Panc1 (cell line): Measurements from ENCODE around the gene SMURF1. TPM values are rescaled to one million over a fixed set of nuclear protein-coding genes. Genes with fewer than 3 reads are reported as not detected.

Experiments used
- ATAC-seq: fragments of 200-7000 bp; cut with Tn5 transposase; 2 replicates; pipeline ENCODE4 v1.9.1; 2020; ENCODE audit warnings: mild to moderate bottlenecking, moderate library complexity
- BruUV-seq: library from RNA; stranded (reverse); fragments of 400-500 nt; replicated peaks from 2 replicates; lab custom pipeline; 2021; lab: Mats Ljungman, UMichigan
- CTCF ChIA-PET: fragments of 300-600 bp; sonication (Branson Sonifier 250); formaldehyde crosslinking; loops from one replicate; lab custom pipeline; 2022; ENCODE audit warnings: antibody characterized with exemption; lab: Charles Lee
- POLR2A ChIA-PET: fragments of 300-600 bp; sonication (Branson Sonifier 250); formaldehyde crosslinking; loops from one replicate; lab custom pipeline; 2022; ENCODE audit warnings: antibody characterized with exemption; lab: Charles Lee
- DNase-seq: peaks from one replicate; pipeline ENCODE4 v3.0.0-alpha.2; 2010; ENCODE audit warnings: low read depth, low spot score
- H3K27ac ChIP-seq: 2 replicates; pipeline ENCODE4 v1.5.1; 2011; ENCODE audit warnings: mild to moderate bottlenecking, low read length, inconsistent platforms
- H3K27me3 ChIP-seq: fragments of 200-500 bp; sonication (Bioruptor generic); 2 replicates; pipeline ENCODE4 v1.6.0; 2014; ENCODE audit warnings: low read length, inconsistent platforms; ENCODE audit not compliant: control insufficient read depth, insufficient read depth
- H3K36me3 ChIP-seq: fragments of 200-500 bp; sonication (Bioruptor generic); 2 replicates; pipeline ENCODE4 v1.5.1; 2014; ENCODE audit warnings: inconsistent platforms, mild to moderate bottlenecking, low read length, moderate library complexity; ENCODE audit not compliant: control insufficient read depth, insufficient read depth
- H3K4me1 ChIP-seq: 2 replicates; pipeline ENCODE4 v1.5.1; 2011; ENCODE audit warnings: inconsistent platforms, mild to moderate bottlenecking, low read length, moderate library complexity; ENCODE audit not compliant: control insufficient read depth, insufficient read depth
- H3K4me3 ChIP-seq, 2 experiments: 2 replicates each; pipeline ENCODE4 v1.5.1; 2011 to 2012; ENCODE audit warnings: low read depth in 2 of 2, low read length in 2 of 2, mild to moderate bottlenecking in 2 of 2, inconsistent platforms in 1 of 2, moderate library complexity in 1 of 2
- H3K9me3 ChIP-seq: fragments of 200-500 bp; sonication (Bioruptor generic); 2 replicates; pipeline ENCODE4 v1.5.1; 2014; ENCODE audit warnings: low read depth, mild to moderate bottlenecking, inconsistent platforms, low read length, moderate library complexity; ENCODE audit not compliant: control insufficient read depth, insufficient read depth
- CTCF ChIP-seq: fragments of 450-650 bp; IDR thresholded peaks from 2 replicates; pipeline ENCODE4 v1.5.1; 2017; ENCODE audit warnings: mild to moderate bottlenecking
- POLR2AphosphoS5 ChIP-seq: IDR thresholded peaks from 2 replicates; pipeline ENCODE4 v1.6.1; 2012; ENCODE audit warnings: mild to moderate bottlenecking, low read depth, low read length, moderate library complexity
- REST ChIP-seq, 2 experiments: IDR thresholded peaks; 2 replicates each; pipeline ENCODE4 v1.6.1; 2011 to 2012; ENCODE audit warnings: low read depth in 2 of 2, control low read depth in 1 of 2, low read length in 1 of 2, mild to moderate bottlenecking in 1 of 2, moderate library complexity in 1 of 2; ENCODE audit not compliant: insufficient read depth in 1 of 2
- SIN3A ChIP-seq: IDR thresholded peaks from 2 replicates; pipeline ENCODE4 v1.6.1; 2012; ENCODE audit warnings: low read depth, mild to moderate bottlenecking, low read length, moderate library complexity, borderline replicate concordance; ENCODE audit not compliant: insufficient read depth
- TCF7L2 ChIP-seq: IDR thresholded peaks from 2 replicates; pipeline ENCODE4 v1.6.1; 2011; ENCODE audit warnings: mild to moderate bottlenecking, low read depth, low read length, inconsistent platforms
- in situ Hi-C: cut with HindIII; loops from 2 replicates; pipeline ENCODE4 v1.10.0; 2016; ENCODE audit warnings: low sequenced_read_pairs, low pct_unique_long_range_greater_than_20kb
- intact Hi-C: fragments of 100-400 bp; cut with micrococcal nuclease; formaldehyde crosslinking; loops from one replicate; pipeline ENCODE4 v1.10.0; 2022; ENCODE audit not compliant: unreplicated experiment
- total RNA-seq: library from RNA; stranded (reverse); gene quantifications from one replicate; pipeline ENCODE4 v1.2.1, GENCODE V29; 2021; ENCODE audit not compliant: unreplicated experiment

Gene SMURF1
- total RNA-seq, 1 experiment from 2014 or later: 47.0 TPM

DNA sequence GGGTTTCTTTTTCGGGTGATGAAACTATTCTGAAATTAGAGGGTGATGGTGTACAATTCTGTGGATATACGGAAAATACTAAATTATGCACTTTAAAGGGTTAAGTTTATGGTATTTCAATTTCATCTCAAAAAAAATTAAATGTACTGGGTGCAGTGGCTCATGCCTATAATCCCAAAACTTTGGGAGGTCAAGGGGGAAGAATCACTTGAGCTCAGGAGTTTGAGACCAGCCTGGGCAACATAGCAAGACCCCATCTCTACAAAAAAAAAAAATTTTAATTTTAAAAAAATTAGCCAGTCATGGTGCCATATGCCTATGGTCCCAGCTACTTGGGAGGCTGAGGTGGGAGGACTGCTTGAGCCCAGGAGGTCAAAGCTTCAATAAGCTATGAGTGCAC is 57.0 kb downstream of the SMURF1 start:
- no peak overlapping the region for H3K27ac ChIP-seq
- H3K36me3 ChIP-seq: no peaks in the 10 kb centered on the region; the same call in 1 of the 2 replicates
- no peak for DNase-seq
- TF ChIP-seq SIN3A (no peak), CTCF (no peak), POLR2AphosphoS5 (no peak), TCF7L2 (no peak), REST (IDR thresholded peaks at IDR 0.05; ENCODE audit: insufficient read depth in 1 of 2, low read depth in 2 of 2, low read length in 1 of 2) (no peak)
- no peaks in the 10 kb centered on the region for H3K9me3 ChIP-seq
- POLR2A ChIA-PET: no interaction called here
- H3K27me3 ChIP-seq: no peaks in the 10 kb centered on the region
- CTCF ChIA-PET: no interaction called here
- intact Hi-C loops (no loop called here), in situ Hi-C loops (no loop called here)
- ATAC-seq: no peak
- no peak overlapping the region for H3K4me3 ChIP-seq
- no TSS peak for BruUV-seq
- H3K4me1 ChIP-seq: peaks cover 24% of the 10 kb centered on the region

- BruUV-seq: no TSS peak
- intact Hi-C loops (no loop called here), in situ Hi-C loops (no loop called here)
- DNase-seq (no peak), ATAC-seq (no peak)
- Histone ChIP-seq H3K4me3 (no peak overlapping the region), H3K9me3 (no peaks in the 10 kb centered on the region), H3K36me3 (no peaks in the 10 kb centered on the region; the same call in 1 of the 2 replicates), H3K4me1 (peaks cover 21% of the 10 kb centered on the region), H3K27me3 (no peaks in the 10 kb centered on the region), H3K27ac (no peak overlapping the region)
- CTCF ChIA-PET: no interaction called here
- TF ChIP-seq REST (IDR thresholded peaks at IDR 0.05; ENCODE audit: insufficient read depth in 1 of 2, low read depth in 2 of 2, low read length in 1 of 2) (no peak), SIN3A (no peak), TCF7L2 (no peak), CTCF (no peak), POLR2AphosphoS5 (no peak)
- POLR2A ChIA-PET: no interaction called here
Measured at GRCh38 chr7:99086532-99086931, 57.4 kb downstream of the SMURF1 start.
